SJSA1 (cell line): ENCODE results near the gene HMCN2. TPM values are rescaled to one million over a fixed set of nuclear protein-coding genes. Genes with fewer than 3 reads are reported as not detected.
"Not testable (repeated sequence)": the region's sequence is repeated elsewhere in the genome, so short reads cannot be mapped to it uniquely, and the experiment has no call there.

ENCODE experiments used
- DNase-seq, 2 experiments: peaks; one replicate each; pipeline ENCODE4 v3.0.0-alpha.2; 2015 to 2020; ENCODE audit warnings: low spot score in 2 of 2, low read depth in 1 of 2
- H3K27ac ChIP-seq: fragments of 250-450 bp; sonication (Bioruptor Pico); 2 replicates; pipeline ENCODE4 v1.5.1; 2020; ENCODE audit warnings: mild to moderate bottlenecking, moderate library complexity
- H3K27me3 ChIP-seq: fragments of 250-450 bp; sonication (Bioruptor Pico); replicated peaks from 2 replicates; pipeline ENCODE4 v1.5.1; 2020; ENCODE audit warnings: mild to moderate bottlenecking, moderate library complexity
- H3K36me3 ChIP-seq: fragments of 250-450 bp; sonication (Bioruptor Pico); 2 replicates; pipeline ENCODE4 v1.5.1; 2020; ENCODE audit warnings: mild to moderate bottlenecking
- H3K4me1 ChIP-seq: fragments of 250-450 bp; sonication (Bioruptor Pico); replicated peaks from 2 replicates; pipeline ENCODE4 v1.6.1; 2021; ENCODE audit warnings: mild to moderate bottlenecking
- H3K4me3 ChIP-seq: fragments of 250-450 bp; sonication (Bioruptor Pico); 2 replicates; pipeline ENCODE4 v1.5.1; 2020; ENCODE audit warnings: mild to moderate bottlenecking
- H3K9me3 ChIP-seq: fragments of 250-450 bp; sonication (Bioruptor Pico); replicated peaks from 2 replicates; pipeline ENCODE4 v1.5.1; 2020; ENCODE audit warnings: mild to moderate bottlenecking
- total RNA-seq: library from RNA; depleted of rRNA; stranded (reverse); fragments of >200 nt; shearing (Covaris generic); gene quantifications from 2 replicates; pipeline ENCODE4 v1.2.3, GENCODE V29; 2014

Gene HMCN2
- total RNA-seq, 1 experiment from 2014 or later: 1.9 TPM

DNA sequence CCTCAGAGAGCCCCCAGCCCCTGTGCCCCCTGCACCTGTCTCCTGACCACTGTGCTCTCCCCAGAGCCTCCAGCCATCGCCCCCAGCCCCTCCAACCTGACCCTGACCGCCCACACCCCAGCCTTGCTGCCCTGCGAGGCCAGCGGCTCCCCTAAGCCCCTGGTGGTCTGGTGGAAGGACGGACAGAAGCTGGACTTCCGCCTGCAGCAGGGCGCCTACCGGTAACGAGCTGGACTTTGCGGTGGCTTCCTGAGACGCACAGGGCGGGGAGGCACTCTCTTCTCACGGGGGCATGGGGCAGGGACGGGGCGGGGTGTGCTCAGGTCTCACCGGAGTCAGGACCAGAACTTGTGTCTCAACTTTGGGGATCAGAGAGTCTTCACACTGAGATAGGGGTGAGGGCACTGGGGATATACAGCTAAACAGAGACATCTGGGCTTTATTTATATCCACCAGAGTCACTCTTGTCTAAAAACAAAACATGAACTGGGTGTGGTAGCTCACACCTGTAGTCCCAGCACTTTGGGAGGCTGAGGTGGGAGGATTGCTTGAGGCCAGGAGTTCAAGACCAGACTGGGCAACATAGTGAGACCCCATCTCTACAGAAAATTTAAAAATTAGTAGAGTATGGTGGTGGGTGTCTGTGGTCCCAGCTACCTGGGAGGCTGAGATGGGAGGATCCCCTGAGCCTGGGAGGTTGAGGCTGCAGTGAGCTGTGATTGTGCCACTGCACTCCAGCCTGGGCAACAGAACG, 133.1 kb downstream of the HMCN2 start:
- H3K4me1 ChIP-seq: peaks cover 16% of the 10 kb centered on the region
- H3K9me3 ChIP-seq: no peaks in the 10 kb centered on the region
- no peaks in the 10 kb centered on the region for H3K36me3 ChIP-seq
- no peak overlapping the region for H3K27ac ChIP-seq
- DNase-seq: no peak
- no peaks in the 10 kb centered on the region for H3K27me3 ChIP-seq
- no peak overlapping the region for H3K4me3 ChIP-seq

DNA sequence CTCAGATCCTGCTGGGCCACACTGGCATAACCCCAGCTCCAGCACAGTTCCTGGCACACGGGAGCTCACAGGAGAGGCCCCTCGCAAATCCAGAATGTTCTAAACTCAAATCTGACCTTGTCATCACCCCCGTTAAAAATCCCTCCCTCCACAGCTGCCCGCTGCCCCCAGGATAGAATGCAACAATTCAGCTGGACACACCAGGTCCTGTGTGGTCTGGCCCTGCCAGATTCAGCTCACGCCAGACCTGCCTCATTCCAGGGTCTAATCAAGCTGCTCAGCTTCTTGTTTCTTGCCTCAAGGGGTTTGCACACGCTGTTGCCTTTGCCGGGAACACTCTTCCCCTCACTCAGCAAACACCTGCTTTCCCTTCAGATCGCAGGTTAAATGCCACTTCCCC, 134.2 kb downstream of the HMCN2 start:
- Histone ChIP-seq H3K27ac (no peak overlapping the region), H3K4me1 (peaks cover 9% of the 10 kb centered on the region), H3K4me3 (no peak overlapping the region), H3K36me3 (no peaks in the 10 kb centered on the region), H3K9me3 (no peaks in the 10 kb centered on the region), H3K27me3 (no peaks in the 10 kb centered on the region)
- no peak for DNase-seq

DNA sequence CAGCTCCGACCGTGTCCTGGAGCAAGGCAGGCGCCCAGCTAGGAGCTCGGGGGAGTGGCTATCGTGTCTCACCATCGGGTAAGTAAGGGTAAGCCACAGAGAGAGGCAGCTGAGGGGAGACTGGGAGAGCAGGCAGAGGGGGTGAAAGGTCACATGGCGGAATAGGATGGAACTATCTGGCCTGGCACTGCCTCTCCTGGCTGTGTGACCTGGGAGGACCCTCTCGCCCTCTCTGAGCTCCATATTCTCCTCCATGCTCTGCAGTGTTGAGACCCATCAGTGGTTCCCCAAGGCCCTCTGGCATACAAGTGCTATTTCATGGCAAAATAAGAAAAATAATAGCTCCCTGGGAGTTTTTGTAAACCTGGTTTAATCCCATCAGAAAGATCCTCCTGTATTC, 135.3 kb downstream of the HMCN2 start:
- H3K4me3 ChIP-seq: no peak overlapping the region
- DNase-seq: no peak
- H3K36me3 ChIP-seq: no peaks in the 10 kb centered on the region
- H3K4me1 ChIP-seq: peaks cover 9% of the 10 kb centered on the region
- H3K27me3 ChIP-seq: no peaks in the 10 kb centered on the region
- no peaks in the 10 kb centered on the region for H3K9me3 ChIP-seq
- no peak overlapping the region for H3K27ac ChIP-seq

DNA sequence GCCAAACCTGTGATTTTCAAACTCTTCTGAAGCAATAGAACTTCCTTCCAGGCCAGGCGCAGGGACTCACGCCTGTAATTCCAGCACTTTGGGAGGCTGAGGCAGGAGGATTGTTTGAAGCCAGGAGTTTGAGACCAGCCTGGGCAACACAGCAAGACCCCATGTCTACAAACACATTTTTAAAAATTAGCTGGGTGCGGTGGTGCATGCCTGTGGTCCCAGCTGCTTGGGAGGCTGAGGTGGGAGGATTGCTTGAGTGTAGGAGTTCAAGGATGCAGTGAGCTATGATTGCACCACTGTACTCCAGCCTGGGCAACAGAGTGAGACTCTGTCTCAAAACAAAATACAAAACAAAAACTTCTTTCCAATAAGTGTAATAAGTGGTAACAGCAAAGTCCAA, 136.2 kb downstream of the HMCN2 start:
- H3K9me3 ChIP-seq, H3K36me3 ChIP-seq, H3K27me3 ChIP-seq, DNase-seq, H3K4me1 ChIP-seq, H3K27ac ChIP-seq, H3K4me3 ChIP-seq: not testable (repeated sequence)

DNA sequence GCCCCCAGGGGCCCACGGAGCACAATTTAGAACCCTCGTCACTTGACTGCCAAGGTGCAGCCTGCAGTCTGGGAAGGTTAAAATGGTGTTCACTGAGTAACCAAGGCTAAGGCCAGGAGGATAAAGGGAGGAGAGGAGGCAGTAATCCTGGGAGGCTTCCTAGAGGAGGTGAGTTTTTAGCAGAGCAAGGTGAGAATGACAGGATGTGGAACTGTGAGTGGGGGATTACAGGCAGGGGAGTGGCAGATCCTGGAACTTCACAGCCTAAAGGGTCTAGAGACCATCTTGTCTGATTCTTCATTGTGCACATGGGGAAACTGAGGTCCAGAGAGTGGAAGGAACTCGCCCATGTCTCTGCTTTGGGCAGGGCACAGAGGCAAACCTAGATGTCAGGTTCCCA, 136.7 kb downstream of the HMCN2 start:
- Histone ChIP-seq H3K4me1 (peaks cover 9% of the 10 kb centered on the region), H3K9me3 (no peaks in the 10 kb centered on the region), H3K27ac (no peak overlapping the region), H3K27me3 (no peaks in the 10 kb centered on the region), H3K4me3 (no peak overlapping the region), H3K36me3 (no peaks in the 10 kb centered on the region)
- DNase-seq: no peak

- Histone ChIP-seq H3K4me3 (no peak overlapping the region), H3K27me3 (no peaks in the 10 kb centered on the region), H3K36me3 (no peaks in the 10 kb centered on the region), H3K4me1 (peaks cover 9% of the 10 kb centered on the region), H3K27ac (no peak overlapping the region), H3K9me3 (no peaks in the 10 kb centered on the region)
- DNase-seq: no peak
These were observed 137.3 kb downstream of the HMCN2 start for GRCh38 chr9:130402645-130403440.

DNA sequence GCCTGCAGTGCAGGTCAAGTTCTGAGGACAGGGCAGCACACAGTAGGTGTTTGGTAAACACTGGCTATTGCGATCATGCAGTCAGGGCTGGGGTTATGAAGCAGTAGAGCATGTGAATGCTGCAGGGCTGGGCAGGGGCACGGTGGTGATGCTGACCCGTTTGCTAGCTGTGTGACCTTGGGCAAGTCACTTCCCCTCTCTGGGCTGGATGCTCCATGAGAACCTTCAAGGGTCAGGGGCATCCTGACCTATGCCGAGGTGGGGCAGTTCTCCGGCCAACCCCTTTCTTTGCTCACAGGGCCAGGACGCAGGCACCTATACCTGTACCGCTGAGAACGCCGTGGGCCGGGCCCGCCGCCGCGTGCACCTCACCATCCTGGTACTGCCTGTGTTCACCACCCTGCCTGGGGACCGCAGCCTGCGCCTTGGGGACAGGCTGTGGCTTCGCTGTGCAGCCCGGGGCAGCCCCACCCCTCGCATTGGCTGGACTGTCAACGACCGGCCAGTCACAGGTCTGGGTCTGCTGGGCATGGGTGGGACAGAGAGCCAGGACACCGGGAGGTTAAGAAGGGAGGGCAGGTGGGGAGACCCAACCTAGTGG, 140.2 kb downstream of the HMCN2 start:
- Histone ChIP-seq H3K36me3 (no peaks in the 10 kb centered on the region), H3K4me1 (peaks cover 9% of the 10 kb centered on the region), H3K27ac (no peak overlapping the region), H3K27me3 (no peaks in the 10 kb centered on the region), H3K4me3 (no peak overlapping the region), H3K9me3 (0 out of 2 replicates have a peak, but pooled peaks cover 4% of the 10 kb centered on the region)
- DNase-seq: no peak

- H3K4me3 ChIP-seq: no peak overlapping the region
- 0 out of 2 replicates have a peak, but pooled peaks cover 4% of the 10 kb centered on the region for H3K9me3 ChIP-seq
- no peak overlapping the region for H3K27ac ChIP-seq
- no peaks in the 10 kb centered on the region for H3K27me3 ChIP-seq
- DNase-seq: no peak
- H3K4me1 ChIP-seq: peaks cover 15% of the 10 kb centered on the region
- H3K36me3 ChIP-seq: no peaks in the 10 kb centered on the region
These were observed 140.8 kb downstream of the HMCN2 start for GRCh38 chr9:130406278-130406895.

GRCh38 chr9:130407916-130408663, 142.5 kb downstream of the HMCN2 start:
- Histone ChIP-seq H3K36me3 (no peaks in the 10 kb centered on the region), H3K4me1 (peaks cover 32% of the 10 kb centered on the region), H3K4me3 (no peak overlapping the region), H3K27ac (no peak overlapping the region), H3K27me3 (no peaks in the 10 kb centered on the region), H3K9me3 (0 out of 2 replicates have a peak, but pooled peaks cover 4% of the 10 kb centered on the region)
- no peak for DNase-seq

- Histone ChIP-seq H3K27me3 (no peaks in the 10 kb centered on the region), H3K4me1 (peaks cover 32% of the 10 kb centered on the region), H3K4me3 (no peak overlapping the region), H3K36me3 (no peaks in the 10 kb centered on the region), H3K9me3 (0 out of 2 replicates have a peak, but pooled peaks cover 4% of the 10 kb centered on the region), H3K27ac (no peak overlapping the region)
- DNase-seq: no peak
These were observed 143.1 kb downstream of the HMCN2 start for GRCh38 chr9:130408669-130409068.

DNA sequence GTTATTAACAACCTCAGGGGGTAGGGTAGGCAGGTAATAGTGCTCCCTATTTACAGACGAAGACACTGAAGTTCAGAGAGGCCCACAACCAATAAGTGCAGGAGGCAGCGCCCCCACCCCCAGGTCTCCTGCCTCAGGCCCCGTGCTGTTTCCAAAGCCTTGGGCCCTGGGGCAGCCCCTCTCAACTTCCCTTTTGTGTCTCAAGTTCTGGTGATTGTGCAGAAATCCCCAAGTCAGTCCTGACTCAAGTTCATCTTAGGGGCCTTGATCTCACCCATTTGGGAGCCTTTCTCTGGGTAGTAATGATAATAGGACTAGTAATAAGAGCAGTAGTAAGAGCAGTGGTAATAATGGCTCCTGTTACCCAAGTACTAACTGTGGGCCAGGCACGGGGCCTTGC, 143.7 kb downstream of the HMCN2 start:
- H3K36me3 ChIP-seq: no peaks in the 10 kb centered on the region
- H3K9me3 ChIP-seq: 0 out of 2 replicates have a peak, but pooled peaks cover 4% of the 10 kb centered on the region
- no peak overlapping the region for H3K4me3 ChIP-seq
- DNase-seq: no peak
- H3K4me1 ChIP-seq: peaks cover 32% of the 10 kb centered on the region
- no peaks in the 10 kb centered on the region for H3K27me3 ChIP-seq
- no peak overlapping the region for H3K27ac ChIP-seq

DNA sequence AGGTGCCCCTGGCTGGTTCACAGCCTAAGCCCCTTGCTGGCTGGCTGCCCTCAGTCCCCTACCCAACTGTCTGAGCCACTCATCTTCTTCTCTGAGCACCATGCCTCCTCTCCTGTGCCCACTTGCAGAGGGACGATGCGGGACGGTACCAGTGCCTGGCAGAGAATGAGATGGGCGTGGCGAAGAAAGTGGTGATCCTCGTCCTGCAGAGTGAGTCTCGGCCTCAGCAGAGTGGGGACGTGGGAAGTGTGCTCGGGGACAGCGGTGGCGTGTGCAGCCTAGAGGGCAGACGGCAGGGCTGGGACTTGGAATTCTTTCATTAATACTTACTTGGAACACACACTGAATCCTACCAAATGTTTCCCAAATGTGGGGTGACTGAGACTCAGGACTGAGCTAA, 144.9 kb downstream of the HMCN2 start:
- no peak for DNase-seq
- Histone ChIP-seq H3K4me1 (peaks cover 32% of the 10 kb centered on the region), H3K4me3 (no peak overlapping the region), H3K36me3 (no peaks in the 10 kb centered on the region), H3K27ac (peak overlapping the region; percentile 71; the same call in 1 of the 2 replicates), H3K27me3 (no peaks in the 10 kb centered on the region), H3K9me3 (0 out of 2 replicates have a peak, but pooled peaks cover 4% of the 10 kb centered on the region)

GRCh38 chr9:130411566-130411915, 146.0 kb downstream of the HMCN2 start:
- DNase-seq: peak in 1 of 2 experiments; percentile 77
- H3K4me1 ChIP-seq: peaks cover 32% of the 10 kb centered on the region
- H3K36me3 ChIP-seq: no peaks in the 10 kb centered on the region
- peak overlapping the region; percentile 71 for H3K27ac ChIP-seq
- H3K9me3 ChIP-seq: 0 out of 2 replicates have a peak, but pooled peaks cover 4% of the 10 kb centered on the region
- no peaks in the 10 kb centered on the region for H3K27me3 ChIP-seq
- H3K4me3 ChIP-seq: no peak overlapping the region
